ENCODE results near the gene CYGB.

CYGB gene

DNA sequence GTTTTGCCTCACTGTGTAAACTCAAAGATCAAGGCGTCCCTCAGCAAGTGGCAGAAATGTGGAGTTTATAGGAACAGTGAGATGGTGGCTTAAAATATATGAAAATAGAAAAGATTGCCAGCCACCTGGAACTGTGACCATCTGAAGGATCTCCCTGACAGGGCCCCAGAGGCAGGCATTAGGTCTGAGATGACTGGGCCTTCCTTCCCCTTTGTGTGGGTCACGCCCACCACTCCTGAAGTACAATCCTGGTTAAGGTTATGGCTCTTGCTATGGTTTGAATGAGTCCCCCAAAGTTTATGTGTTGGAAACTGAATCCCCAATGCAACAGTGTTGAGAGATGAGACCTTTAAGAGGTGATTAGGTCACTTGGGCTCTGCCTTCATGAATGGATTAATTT is 41.8 kb upstream of the CYGB start:
- H3K36me3 ChIP-seq (ENCODE audit: insufficient read depth, low read length) = no peaks in the 10 kb centered on the region
- no peak overlapping the region for H3K9ac ChIP-seq (ENCODE audit: insufficient read length)
- no peak overlapping the region for H3K4me3 ChIP-seq
- no peaks in the 10 kb centered on the region for H3K9me3 ChIP-seq (ENCODE audit: low read depth, low read length)
- no peak for TF ChIP-seq POLR2AphosphoS5 (IDR thresholded peaks at IDR 0.05; ENCODE audit: borderline replicate concordance, low read depth, low read length)
- TF ChIP-seq FOXP2 (optimal IDR thresholded peaks at IDR 0.05; ENCODE audit: control extremely low read depth, extremely low read length, insufficient read depth) = no peak
- TF ChIP-seq EZH2 (IDR thresholded peaks at IDR 0.05) = no peak
- H3K27ac ChIP-seq = no peak overlapping the region
- no peak for DNase-seq (ENCODE audit: low read depth, low spot score)

DNA sequence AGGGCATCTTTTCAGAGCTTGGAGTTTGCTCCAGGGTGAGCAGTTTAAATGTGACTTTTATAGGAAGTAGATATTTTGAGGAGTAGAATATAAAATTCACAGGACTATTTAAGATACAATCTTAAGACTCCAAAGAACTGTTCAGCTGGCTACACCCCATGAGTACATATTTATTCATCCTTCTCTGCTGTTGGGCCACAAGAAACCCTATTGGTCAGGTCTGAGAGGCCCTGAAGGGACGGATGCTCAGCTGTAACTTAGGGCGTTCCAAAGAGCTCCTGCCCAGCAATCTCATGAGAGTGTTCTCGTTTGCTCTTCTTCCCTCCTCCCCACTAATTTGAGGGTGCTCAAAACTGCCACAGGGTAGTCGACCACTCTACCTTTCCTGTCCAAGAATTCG is 40.9 kb upstream of the CYGB start:
- Histone ChIP-seq H3K36me3 (ENCODE audit: insufficient read depth, low read length) (no peaks in the 10 kb centered on the region), H3K27ac (no peak overlapping the region), H3K9ac (ENCODE audit: insufficient read length) (no peak overlapping the region), H3K9me3 (ENCODE audit: low read depth, low read length) (no peaks in the 10 kb centered on the region), H3K4me3 (no peak overlapping the region)
- TF ChIP-seq EZH2 (IDR thresholded peaks at IDR 0.05) (no peak), POLR2AphosphoS5 (IDR thresholded peaks at IDR 0.05; ENCODE audit: borderline replicate concordance, low read depth, low read length) (no peak), FOXP2 (optimal IDR thresholded peaks at IDR 0.05; ENCODE audit: control extremely low read depth, extremely low read length, insufficient read depth) (no peak)
- DNase-seq (ENCODE audit: low read depth, low spot score) = no peak

DNA sequence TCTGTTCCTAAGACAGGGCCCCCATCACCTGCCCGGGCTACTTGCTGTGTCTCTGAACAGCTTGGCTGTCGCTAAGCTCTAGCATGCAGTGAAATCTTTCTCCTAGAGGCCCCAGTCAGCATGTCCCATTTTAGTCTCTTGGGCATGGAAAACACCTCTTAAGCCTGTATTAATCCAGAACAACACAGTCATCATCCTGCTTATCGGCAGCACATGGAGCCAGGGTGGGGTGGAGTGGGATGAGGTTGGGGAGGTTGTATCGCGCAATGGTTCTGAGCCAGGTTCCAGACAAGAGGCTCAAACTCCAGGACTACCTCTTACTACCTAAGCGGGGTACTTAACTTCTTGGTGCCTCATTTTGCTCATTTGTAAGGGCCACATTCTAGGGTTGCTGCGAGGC is 40.4 kb upstream of the CYGB start:
- Histone ChIP-seq H3K9me3 (ENCODE audit: low read depth, low read length) (no peaks in the 10 kb centered on the region), H3K36me3 (ENCODE audit: insufficient read depth, low read length) (no peaks in the 10 kb centered on the region), H3K27ac (no peak overlapping the region), H3K9ac (ENCODE audit: insufficient read length) (no peak overlapping the region), H3K4me3 (no peak overlapping the region)
- no peak for DNase-seq (ENCODE audit: low read depth, low spot score)
- TF ChIP-seq FOXP2 (optimal IDR thresholded peaks at IDR 0.05; ENCODE audit: control extremely low read depth, extremely low read length, insufficient read depth) (no peak), POLR2AphosphoS5 (IDR thresholded peaks at IDR 0.05; ENCODE audit: borderline replicate concordance, low read depth, low read length) (no peak), EZH2 (IDR thresholded peaks at IDR 0.05) (no peak)

- H3K4me3 ChIP-seq = no peak overlapping the region
- TF ChIP-seq POLR2AphosphoS5 (IDR thresholded peaks at IDR 0.05; ENCODE audit: borderline replicate concordance, low read depth, low read length) (no peak), FOXP2 (optimal IDR thresholded peaks at IDR 0.05; ENCODE audit: control extremely low read depth, extremely low read length, insufficient read depth) (no peak), EZH2 (IDR thresholded peaks at IDR 0.05) (no peak)
- DNase-seq (ENCODE audit: low read depth, low spot score) = no peak
- no peaks in the 10 kb centered on the region for H3K36me3 ChIP-seq (ENCODE audit: insufficient read depth, low read length)
- H3K27ac ChIP-seq = no peak overlapping the region
- no peak overlapping the region for H3K9ac ChIP-seq (ENCODE audit: insufficient read length)
- H3K9me3 ChIP-seq (ENCODE audit: low read depth, low read length) = no peaks in the 10 kb centered on the region
These were observed 38.7 kb upstream of the CYGB start for GRCh38 chr17:76576189-76576588.

- no peak for TF ChIP-seq FOXP2 (optimal IDR thresholded peaks at IDR 0.05; ENCODE audit: control extremely low read depth, extremely low read length, insufficient read depth)
- no peak for TF ChIP-seq POLR2AphosphoS5 (IDR thresholded peaks at IDR 0.05; ENCODE audit: borderline replicate concordance, low read depth, low read length)
- TF ChIP-seq EZH2 (IDR thresholded peaks at IDR 0.05) = no peak
These were observed 38.1 kb upstream of the CYGB start for GRCh38 chr17:76575570-76575969.

GRCh38 chr17:76574166-76574565 is 36.7 kb upstream of the CYGB start:
- Histone ChIP-seq H3K9ac (ENCODE audit: insufficient read length) (no peak overlapping the region), H3K27ac (no peak overlapping the region), H3K36me3 (ENCODE audit: insufficient read depth, low read length) (no peaks in the 10 kb centered on the region), H3K4me3 (no peak overlapping the region), H3K9me3 (ENCODE audit: low read depth, low read length) (no peaks in the 10 kb centered on the region)
- TF ChIP-seq POLR2AphosphoS5 (IDR thresholded peaks at IDR 0.05; ENCODE audit: borderline replicate concordance, low read depth, low read length) (no peak), EZH2 (IDR thresholded peaks at IDR 0.05) (no peak), FOXP2 (optimal IDR thresholded peaks at IDR 0.05; ENCODE audit: control extremely low read depth, extremely low read length, insufficient read depth) (no peak)
- DNase-seq (ENCODE audit: low read depth, low spot score) = no peak

More at GRCh38 chr17:76575570-76575969, 38.1 kb upstream of the CYGB start:
- DNase-seq (ENCODE audit: low read depth, low spot score) = no peak
- no peaks in the 10 kb centered on the region for H3K36me3 ChIP-seq (ENCODE audit: insufficient read depth, low read length)
- H3K9me3 ChIP-seq (ENCODE audit: low read depth, low read length) = no peaks in the 10 kb centered on the region
- H3K9ac ChIP-seq (ENCODE audit: insufficient read length) = no peak overlapping the region
- H3K27ac ChIP-seq = no peak overlapping the region
- no peak overlapping the region for H3K4me3 ChIP-seq

- no peak overlapping the region for H3K9ac ChIP-seq (ENCODE audit: insufficient read length)
- H3K27ac ChIP-seq = no peak overlapping the region
- TF ChIP-seq POLR2AphosphoS5 (IDR thresholded peaks at IDR 0.05; ENCODE audit: borderline replicate concordance, low read depth, low read length) (no peak), FOXP2 (optimal IDR thresholded peaks at IDR 0.05; ENCODE audit: control extremely low read depth, extremely low read length, insufficient read depth) (no peak), EZH2 (IDR thresholded peaks at IDR 0.05) (no peak)
- no peaks in the 10 kb centered on the region for H3K9me3 ChIP-seq (ENCODE audit: low read depth, low read length)
- no peaks in the 10 kb centered on the region for H3K36me3 ChIP-seq (ENCODE audit: insufficient read depth, low read length)
- no peak for DNase-seq (ENCODE audit: low read depth, low spot score)
- H3K4me3 ChIP-seq = no peak overlapping the region
These were observed 35.6 kb upstream of the CYGB start for GRCh38 chr17:76573096-76573495.

GRCh38 chr17:76572201-76572910 is 34.8 kb upstream of the CYGB start:
- no peak overlapping the region for H3K9ac ChIP-seq (ENCODE audit: insufficient read length)
- no peak overlapping the region for H3K4me3 ChIP-seq
- no peak overlapping the region for H3K27ac ChIP-seq
- DNase-seq (ENCODE audit: low read depth, low spot score) = no peak
- no peaks in the 10 kb centered on the region for H3K9me3 ChIP-seq (ENCODE audit: low read depth, low read length)
- no peaks in the 10 kb centered on the region for H3K36me3 ChIP-seq (ENCODE audit: insufficient read depth, low read length)
- TF ChIP-seq FOXP2 (optimal IDR thresholded peaks at IDR 0.05; ENCODE audit: control extremely low read depth, extremely low read length, insufficient read depth) (no peak), POLR2AphosphoS5 (IDR thresholded peaks at IDR 0.05; ENCODE audit: borderline replicate concordance, low read depth, low read length) (no peak), EZH2 (IDR thresholded peaks at IDR 0.05) (no peak)
